ENCODE measurements around the gene NFATC2. TPM values are rescaled to one million over a fixed set of nuclear protein-coding genes. Genes with fewer than 3 reads are reported as not detected.
A peak's percentile ranks its signal among the peaks of the same experiment; 100 is the strongest.

NFATC2 gene
- total RNA-seq, 4 donors from 2014 or later = 8.8 to 15.6 (median 13.0) TPM

DNA sequence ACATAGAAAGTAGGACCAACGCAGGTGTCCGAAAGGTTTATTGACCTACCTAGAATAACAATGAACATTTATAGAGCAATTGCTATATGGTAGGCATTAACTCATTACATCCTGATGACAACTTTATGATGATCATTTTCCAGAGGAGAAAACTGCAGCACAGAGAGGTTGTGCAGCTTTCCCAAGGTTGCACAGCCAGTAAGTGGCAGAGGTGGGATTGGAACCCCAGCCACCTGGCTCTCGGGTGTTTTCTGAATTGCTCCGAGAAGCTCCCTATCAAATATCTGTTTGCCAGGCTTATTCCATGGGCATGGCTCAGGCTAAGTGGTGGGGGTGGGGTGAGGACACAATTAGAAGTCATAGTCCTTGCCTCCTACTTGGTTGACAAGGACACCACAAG is 24.1 kb upstream of the NFATC2 start:
- Histone ChIP-seq H3K4me1 (peaks cover 31 to 69% (median 56%) of the 10 kb centered on the region in 4 donors), H3K9me3 (no peaks in the 10 kb centered on the region), H3K27ac (replicated peaks in 1 of 4) (peak overlapping the region in 2 of 4 donors; percentile 72 to 97), H3K4me3 (no peak overlapping the region), H3K36me3 (no peaks in the 10 kb centered on the region), H3K27me3 (no peaks in the 10 kb centered on the region)
- TF ChIP-seq, protein P1, sequence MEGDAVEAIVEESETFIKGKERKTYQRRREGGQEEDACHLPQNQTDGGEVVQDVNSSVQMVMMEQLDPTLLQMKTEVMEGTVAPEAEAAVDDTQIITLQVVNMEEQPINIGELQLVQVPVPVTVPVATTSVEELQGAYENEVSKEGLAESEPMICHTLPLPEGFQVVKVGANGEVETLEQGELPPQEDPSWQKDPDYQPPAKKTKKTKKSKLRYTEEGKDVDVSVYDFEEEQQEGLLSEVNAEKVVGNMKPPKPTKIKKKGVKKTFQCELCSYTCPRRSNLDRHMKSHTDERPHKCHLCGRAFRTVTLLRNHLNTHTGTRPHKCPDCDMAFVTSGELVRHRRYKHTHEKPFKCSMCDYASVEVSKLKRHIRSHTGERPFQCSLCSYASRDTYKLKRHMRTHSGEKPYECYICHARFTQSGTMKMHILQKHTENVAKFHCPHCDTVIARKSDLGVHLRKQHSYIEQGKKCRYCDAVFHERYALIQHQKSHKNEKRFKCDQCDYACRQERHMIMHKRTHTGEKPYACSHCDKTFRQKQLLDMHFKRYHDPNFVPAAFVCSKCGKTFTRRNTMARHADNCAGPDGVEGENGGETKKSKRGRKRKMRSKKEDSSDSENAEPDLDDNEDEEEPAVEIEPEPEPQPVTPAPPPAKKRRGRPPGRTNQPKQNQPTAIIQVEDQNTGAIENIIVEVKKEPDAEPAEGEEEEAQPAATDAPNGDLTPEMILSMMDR (IDR thresholded peaks at IDR 0.05) = no peak
- TF ChIP-seq POLR2A (IDR thresholded peaks at IDR 0.05; ENCODE audit: low read depth) = no peak
- no peak for TF ChIP-seq EP300 (IDR thresholded peaks at IDR 0.05)
- no peak for TF ChIP-seq POLR2AphosphoS5 (IDR thresholded peaks at IDR 0.05)
- DNase-seq (ENCODE audit: extremely low spot score) = no peak
- intact Hi-C loops (cut with DNase I) = no loop called here
- WGBS = 87% methylated on average over 4 of the region's 4 CpGs

DNA sequence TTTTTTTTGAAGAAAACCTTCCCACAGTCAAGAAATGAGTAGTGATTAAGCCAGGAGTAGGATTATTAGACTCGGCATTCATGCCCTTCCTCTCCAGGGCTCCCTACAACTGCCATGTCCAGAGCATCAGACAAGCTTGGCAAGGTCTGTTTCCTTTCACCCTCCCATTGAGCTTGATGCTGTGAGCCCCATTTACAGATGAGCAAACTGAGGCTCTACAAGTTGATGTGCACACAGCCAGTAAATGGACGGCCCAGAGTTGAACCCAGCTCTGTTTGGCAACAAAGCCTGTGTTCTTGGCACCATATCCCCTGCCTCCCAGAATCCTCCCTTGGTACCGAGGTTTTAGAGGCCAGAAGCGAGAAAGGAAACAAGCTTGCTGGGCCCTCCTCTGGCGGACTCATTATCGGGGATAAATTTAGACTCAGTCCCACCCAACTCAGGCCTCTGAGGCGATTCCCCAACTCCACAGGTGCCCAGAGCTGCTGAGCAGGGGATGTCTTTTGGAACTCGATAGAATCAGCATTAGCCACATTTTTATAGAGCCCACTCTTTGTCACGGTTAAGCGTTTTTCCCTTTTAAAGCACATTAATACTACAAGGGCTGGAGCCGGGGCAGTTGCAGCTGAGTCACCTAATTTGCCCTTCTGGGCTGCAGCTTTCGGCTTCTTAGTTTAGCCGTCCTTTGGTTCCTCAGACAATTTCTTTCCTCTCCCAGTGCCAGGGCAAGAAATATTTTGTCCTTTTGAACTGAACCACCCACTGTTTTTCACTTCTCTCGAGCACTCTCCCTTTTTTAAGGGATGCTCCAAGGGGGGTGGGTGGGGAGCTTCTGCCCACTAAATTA is 23.0 kb upstream of the NFATC2 start:
- Histone ChIP-seq H3K4me1 (peaks cover 35 to 69% (median 57%) of the 10 kb centered on the region in 4 donors), H3K27ac (replicated peaks in 1 of 4) (peak overlapping the region; percentile 69 to 97 (median 70)), H3K9me3 (no peaks in the 10 kb centered on the region), H3K4me3 (peak overlapping the region in 3 of 4 donors; percentile 7 to 21 (median 11)), H3K27me3 (no peaks in the 10 kb centered on the region), H3K36me3 (no peaks in the 10 kb centered on the region)
- WGBS = 29% methylated on average over 13 of the region's 14 CpGs
- no peak for DNase-seq (ENCODE audit: extremely low spot score)
- intact Hi-C loops (cut with DNase I) = no loop called here
- no peak for TF ChIP-seq POLR2AphosphoS5 (IDR thresholded peaks at IDR 0.05)
- no peak for TF ChIP-seq POLR2A (IDR thresholded peaks at IDR 0.05; ENCODE audit: low read depth)
- TF ChIP-seq, protein P1 (IDR thresholded peaks at IDR 0.05) = no peak
- no peak for TF ChIP-seq EP300 (IDR thresholded peaks at IDR 0.05)

DNA sequence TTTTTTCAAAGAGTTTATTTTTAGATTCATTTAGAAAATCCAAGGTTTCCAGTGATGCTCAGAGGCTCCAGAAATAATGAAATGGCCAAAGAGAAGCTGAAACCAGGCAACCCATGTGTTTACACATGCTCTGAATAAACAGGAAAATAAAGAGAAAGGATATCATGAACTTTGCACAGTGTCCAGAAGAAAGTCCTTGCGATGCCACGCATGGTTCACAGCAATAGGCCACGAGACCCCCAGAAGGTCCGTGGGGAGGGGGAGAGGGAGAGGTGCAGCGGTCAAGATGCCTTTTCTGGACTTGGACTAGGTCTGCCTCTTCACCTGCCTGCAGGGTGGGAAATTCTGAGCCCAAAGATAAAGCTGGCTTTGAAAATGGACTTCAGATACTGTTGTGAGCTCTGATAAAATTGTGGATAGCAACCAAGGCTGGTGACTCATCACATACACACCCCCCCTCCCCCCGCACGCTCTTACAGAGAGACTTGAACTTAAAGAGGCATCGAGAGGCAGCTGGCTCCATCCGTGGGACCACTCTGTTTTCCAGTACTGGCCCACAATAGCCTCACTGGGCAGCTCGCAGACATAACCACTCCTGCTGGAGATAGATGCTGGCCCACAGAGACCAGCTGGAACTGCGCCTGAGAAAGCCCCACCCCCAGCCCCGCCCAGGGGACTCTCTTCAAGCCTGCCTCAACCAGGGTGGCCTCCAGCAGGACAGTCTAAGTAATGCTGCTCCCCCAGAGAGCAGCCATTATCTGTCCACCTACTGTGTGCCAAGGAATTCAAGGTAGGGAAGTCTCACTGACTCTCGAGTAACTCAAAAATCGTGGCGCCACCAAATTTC is 21.2 kb upstream of the NFATC2 start:
- Histone ChIP-seq H3K4me1 (peaks cover 45 to 66% (median 58%) of the 10 kb centered on the region in 4 donors), H3K27ac (replicated peaks in 1 of 4) (peak overlapping the region; percentile 85 to 97 (median 90)), H3K4me3 (peak overlapping the region; percentile 58 to 66 (median 60)), H3K27me3 (no peaks in the 10 kb centered on the region), H3K36me3 (no peaks in the 10 kb centered on the region), H3K9me3 (no peaks in the 10 kb centered on the region)
- 42% methylated on average over 8 of the region's 15 CpGs for WGBS
- intact Hi-C loops (cut with DNase I) = loop anchor here (5.0 kb wide), 1 partner anchor 106 kb away; no protein-coding TSS in a partner anchor
- TF ChIP-seq POLR2AphosphoS5 (IDR thresholded peaks at IDR 0.05) = peak; percentile 8 to 30
- TF ChIP-seq, protein P1 (IDR thresholded peaks at IDR 0.05) = peak in 1 of 3 experiments; percentile 12
- no peak for TF ChIP-seq EP300 (IDR thresholded peaks at IDR 0.05)
- TF ChIP-seq POLR2A (IDR thresholded peaks at IDR 0.05; ENCODE audit: low read depth) = no peak
- no peak for DNase-seq (ENCODE audit: extremely low spot score)

DNA sequence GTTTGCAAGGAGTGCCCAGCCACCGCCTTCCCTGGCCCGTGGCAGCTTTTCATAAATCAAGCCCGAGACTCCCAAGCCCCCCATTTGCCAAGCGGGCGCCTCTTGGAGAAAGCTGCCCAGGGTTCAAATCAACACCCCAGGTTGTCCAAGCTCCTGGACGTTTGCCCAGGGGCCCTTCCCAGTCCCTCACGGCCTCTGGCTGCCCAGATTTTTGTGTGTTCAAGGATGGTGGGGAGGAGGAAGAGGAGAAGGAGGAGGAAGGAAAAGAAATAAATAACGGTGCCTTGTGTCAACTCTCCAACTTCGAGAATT is 20.6 kb upstream of the NFATC2 start:
- no peaks in the 10 kb centered on the region for H3K36me3 ChIP-seq
- no peaks in the 10 kb centered on the region for H3K27me3 ChIP-seq
- no peaks in the 10 kb centered on the region for H3K9me3 ChIP-seq
- peak overlapping the region; percentile 85 to 97 (median 90) for H3K27ac ChIP-seq (replicated peaks in 1 of 4)
- intact Hi-C loops (cut with DNase I) = loop anchor here (5.0 kb wide), 1 partner anchor 106 kb away; no protein-coding TSS in a partner anchor
- DNase-seq (ENCODE audit: extremely low spot score) = no peak
- peaks cover 45 to 66% (median 58%) of the 10 kb centered on the region in 4 donors for H3K4me1 ChIP-seq
- TF ChIP-seq, protein P1 (IDR thresholded peaks at IDR 0.05) = no peak
- no peak for TF ChIP-seq POLR2AphosphoS5 (IDR thresholded peaks at IDR 0.05)
- no peak for TF ChIP-seq POLR2A (IDR thresholded peaks at IDR 0.05; ENCODE audit: low read depth)
- TF ChIP-seq EP300 (IDR thresholded peaks at IDR 0.05) = no peak
- peak overlapping the region; percentile 58 to 66 (median 60) for H3K4me3 ChIP-seq
- 0% methylated on average over 7 of the region's 9 CpGs for WGBS

All from esophagus muscularis mucosa (tissue), 4 donors.